NAMALWA (cell line): ENCODE data around the gene ARHGEF5.
"Not testable (repeated sequence)": the region's sequence is repeated elsewhere in the genome, so short reads cannot be mapped to it uniquely, and the experiment has no call there.

Experiments used
- DNase-seq: peaks from one replicate; pipeline ENCODE4 v3.0.0-alpha.2; 2015; ENCODE audit warnings: low spot score

The ARHGEF5 gene

DNA sequence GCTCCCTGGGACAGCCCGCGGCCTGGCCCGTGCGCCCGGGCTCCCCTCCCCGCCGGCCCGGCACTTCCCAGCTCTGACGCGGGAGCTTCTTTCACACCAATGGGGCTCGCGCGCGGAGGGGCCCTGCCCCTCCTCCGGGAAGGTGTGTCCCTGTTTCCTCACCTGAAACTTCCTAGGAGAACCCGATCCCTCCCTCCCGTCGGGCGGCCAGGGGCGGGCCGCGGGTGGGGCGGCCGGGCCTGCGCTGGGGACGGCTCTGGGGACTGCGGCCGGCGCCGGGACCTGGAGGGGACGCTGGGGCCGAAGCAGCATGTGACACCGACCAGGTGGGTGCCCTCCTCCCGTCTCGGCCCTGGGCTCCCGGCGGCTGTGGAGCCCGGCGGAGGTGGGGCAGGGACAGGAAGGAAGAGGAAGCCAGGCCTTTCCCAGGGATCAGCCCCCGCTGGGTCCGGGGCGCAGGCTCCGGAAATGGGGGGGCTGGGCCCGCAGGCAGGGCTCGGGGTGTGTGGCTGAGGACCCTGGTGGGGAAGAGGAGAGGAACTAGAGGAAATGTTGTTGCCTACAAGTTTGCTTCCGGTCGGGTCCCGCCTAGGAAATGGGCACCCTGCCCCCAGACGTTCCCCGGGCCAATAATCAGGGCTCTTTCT lies at the start of gene ARHGEF5:
TSS of gene ARHGEF5 (plus strand) at position 227 of the 647 bp plus-strand sequence. CDS start 7,268 bp downstream, outside the sequence.
- DNase-seq, result not testable (repeated sequence)

DNA sequence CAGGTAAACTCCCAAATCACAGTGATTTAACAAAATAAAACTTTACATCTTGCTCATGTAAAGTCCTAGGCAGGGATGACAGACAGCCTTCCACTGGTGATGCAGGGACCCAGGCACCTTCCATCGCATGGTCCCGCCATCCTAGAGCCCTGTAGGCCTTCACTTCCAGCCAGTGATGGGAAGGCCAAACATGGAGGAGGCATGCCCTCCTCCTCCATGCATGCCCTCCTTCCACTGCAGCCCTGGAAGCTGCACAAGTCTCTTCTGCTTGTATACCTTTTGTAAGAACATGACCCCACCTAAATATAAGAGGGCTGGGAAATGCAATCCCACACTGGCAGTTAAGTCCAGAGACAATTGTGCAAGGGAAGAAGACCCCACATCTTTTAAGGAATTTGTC lies 45.5 kb upstream of the ARHGEF5 start:
- not testable (repeated sequence) for DNase-seq

DNA sequence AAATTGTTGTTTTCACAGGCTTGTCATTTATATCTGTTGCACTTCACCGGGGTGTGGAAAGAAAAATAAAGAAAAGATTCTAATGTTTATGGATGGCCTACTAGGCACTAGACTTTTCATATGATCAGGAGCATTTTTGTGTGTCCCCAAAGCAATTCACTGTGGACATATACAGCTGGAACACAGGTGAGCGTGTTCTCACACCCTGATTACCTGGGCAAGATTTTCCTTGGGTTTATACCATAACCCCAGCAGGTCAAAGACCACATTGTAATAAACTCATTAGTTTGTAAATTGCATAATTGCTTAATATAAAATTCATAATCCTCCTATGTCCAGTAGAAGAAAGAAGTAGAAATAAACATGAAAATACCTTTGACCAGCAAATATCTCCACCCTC lies 44.0 kb upstream of the ARHGEF5 start:
- not testable (repeated sequence) for DNase-seq

DNA sequence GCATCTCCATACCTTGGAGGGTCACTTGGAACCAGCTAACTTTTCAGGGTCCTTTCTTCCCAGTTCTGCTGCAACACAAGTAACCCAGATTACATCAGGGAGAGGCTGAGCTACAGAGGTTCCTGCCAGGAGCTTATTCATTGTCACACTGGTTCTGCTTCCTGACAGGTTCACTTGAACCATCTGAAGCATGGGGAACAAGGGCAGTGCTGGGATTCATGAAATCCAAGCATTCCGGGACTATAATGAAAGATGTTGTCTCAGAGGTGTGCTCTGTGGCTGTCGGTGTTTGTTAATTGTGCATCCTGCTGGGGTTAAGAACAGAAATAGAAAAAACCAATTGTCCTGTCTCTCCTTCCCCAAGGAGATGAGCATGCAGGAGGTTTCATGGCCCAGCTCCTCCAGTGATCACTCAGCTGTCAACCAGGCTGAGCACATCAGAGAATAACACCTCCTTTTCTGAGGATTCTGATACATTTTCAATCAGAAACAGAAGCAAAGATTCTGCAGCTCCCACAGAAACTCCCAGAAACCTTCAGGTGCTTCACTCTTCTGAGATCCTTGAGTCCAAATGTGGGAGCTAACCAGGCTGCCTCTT lies 43.2 kb upstream of the ARHGEF5 start, which contains the start of gene OR2A1:
TSS of gene OR2A1 (plus strand) at position 548 of the 598 bp plus-strand sequence. CDS start 5,706 bp downstream, outside the sequence.
- DNase-seq, result not testable (repeated sequence)

DNA sequence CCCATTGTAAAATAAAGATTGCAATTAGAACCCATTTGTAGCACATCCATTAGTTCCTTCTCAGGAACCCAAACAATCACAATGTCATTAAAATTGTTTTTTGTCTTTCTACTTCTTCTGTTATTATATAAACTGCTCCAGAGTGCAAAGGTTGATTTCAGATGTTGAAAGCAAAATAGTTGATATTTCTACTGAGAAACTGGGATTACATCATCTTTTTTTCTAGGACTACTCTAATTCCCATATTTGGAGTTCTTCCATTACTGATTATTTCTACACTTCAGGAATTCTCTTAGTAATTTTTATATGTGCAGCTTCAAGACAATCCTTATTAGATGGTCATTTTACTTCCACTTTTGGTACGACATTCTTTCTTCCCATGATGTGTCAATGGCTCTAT lies 37.7 kb upstream of the ARHGEF5 start:
- DNase-seq, result not testable (repeated sequence)

DNA sequence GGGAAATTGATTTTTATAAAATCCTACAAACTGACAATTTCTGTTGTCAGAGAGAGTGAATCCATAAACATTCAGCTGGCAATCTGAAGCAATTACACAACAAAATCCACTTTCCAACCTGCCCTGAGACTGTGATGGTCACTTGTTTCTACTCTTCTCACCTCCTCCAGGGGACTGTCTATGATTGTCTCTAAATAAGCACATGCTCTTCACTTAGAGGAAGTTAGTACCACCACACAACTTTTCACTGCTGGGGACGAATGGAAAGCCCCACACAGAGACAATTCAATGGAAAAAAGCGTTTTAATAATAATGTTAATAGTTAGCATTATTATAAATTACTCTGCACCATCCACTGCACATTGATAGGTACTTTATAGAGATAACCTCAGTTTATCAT lies 35.7 kb upstream of the ARHGEF5 start:
- DNase-seq, result not testable (repeated sequence)

DNA sequence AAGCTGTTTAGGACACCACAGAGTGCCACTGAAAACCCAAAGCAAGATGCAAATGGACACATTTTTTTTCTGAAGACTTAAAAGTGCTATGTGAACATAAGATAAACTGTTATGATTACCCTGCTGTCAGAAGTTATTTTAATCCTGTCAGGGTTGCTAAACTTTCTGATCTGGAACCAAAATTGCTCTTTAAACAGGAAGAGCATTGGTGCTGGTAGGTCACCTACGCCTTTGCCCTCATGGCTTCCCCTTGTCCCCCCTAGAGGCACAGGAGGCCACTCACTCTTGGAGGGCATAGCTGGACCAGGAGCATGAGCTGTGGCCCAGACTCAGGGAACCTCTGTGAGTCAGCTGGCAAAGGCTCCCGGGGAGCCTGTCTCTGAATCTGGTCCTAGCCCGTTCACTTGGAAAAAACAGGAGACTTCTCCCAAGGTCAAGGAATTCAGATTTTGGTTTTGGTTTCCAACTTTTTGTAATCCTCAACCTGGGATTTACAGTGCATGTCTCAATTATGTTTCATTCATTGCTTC lies 33.5 kb upstream of the ARHGEF5 start:
- DNase-seq, result not testable (repeated sequence)

DNA sequence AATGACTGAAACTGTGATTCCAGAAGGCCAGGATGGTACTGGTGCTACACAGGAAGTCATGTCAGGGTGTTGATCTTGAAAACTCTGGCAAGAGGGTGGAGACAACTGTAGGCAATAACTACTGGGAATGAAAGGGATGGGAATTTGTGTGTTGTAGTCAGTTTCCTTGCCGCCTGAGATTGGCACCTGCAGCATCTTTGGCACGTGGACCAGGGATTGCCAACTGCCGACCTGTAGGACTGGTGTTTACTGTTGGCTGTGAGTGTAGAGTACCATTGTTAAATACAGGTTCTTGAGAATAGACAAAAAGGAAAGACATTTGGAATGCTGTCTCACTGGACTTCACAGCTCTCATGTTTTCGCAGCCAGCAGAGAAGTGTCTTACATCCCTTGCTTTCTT lies 31.8 kb upstream of the ARHGEF5 start:
- DNase-seq, result not testable (repeated sequence)

DNA sequence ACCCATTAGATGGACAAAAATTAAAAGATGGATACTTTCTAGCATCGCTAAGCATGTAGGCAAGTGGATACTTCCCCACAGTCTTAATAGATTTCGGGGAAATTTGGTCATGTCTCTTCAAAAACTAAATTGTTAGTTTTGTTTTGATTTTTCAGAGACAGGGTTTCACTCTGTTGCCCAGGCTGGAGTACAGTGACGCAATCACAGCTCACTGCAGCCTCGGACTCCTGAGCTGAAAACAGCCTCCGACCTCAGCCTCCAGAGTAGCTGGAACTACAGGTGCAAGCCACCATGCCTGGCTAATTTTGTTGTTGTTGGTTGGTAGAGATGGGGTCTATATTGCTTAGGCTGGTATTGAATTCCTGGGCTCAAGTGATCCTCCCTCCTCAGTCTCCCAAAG lies 29.3 kb upstream of the ARHGEF5 start:
- DNase-seq, result not testable (repeated sequence)

DNA sequence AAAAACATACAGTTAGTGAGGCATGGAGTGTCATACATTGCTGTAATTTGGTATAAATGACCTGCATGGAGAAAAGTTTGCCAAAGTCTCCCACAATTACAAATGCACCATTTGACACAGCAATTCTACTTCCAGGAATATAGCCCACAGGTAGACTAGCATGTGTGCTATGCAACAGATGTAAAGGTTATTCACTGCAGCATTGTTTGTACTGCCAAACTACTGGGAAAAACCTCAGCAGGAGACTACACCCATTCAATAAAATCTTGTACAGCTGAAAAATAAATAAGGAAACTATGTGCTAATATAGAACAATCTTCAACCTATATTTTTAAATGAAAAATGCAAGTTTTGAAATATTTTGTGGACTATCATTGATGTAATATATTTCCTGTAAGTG lies 25.2 kb upstream of the ARHGEF5 start:
- not testable (repeated sequence) for DNase-seq

DNA sequence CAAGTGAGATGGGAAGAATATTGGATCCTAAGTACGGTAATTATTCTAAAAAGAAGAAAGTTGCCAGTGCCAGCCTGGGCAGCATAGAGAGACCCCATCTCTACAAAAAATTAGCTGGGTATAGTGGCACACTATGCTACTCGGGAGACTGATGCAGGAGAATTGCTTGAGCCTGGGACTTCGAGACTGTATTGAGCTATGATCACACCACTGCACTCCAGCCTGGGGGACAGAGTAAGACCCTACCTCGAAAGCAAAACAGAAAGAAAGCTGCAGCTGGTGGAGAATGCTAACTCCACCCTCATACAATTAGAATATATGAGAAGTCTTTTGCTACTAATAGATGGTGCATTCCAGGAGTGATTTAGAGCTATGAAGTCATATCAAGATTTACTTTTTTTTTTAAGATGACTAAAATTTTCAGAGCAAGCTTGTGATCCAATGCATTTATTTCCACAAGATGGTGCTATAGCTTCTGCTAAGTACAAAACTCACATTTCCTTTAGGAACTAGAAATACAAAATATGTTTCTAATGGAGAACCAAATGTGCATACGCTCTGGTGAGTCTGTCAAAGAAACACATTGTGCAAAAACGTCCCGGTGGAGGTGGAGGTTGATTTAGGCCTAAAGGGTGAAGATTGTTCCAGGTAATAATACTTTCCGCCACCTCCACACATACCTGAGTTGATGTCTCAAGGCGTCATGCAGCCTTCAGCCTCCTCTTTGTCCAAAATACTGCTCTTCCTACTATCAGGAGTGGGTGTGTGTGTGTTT lies 23.8 kb upstream of the ARHGEF5 start:
- DNase-seq, result not testable (repeated sequence)

DNA sequence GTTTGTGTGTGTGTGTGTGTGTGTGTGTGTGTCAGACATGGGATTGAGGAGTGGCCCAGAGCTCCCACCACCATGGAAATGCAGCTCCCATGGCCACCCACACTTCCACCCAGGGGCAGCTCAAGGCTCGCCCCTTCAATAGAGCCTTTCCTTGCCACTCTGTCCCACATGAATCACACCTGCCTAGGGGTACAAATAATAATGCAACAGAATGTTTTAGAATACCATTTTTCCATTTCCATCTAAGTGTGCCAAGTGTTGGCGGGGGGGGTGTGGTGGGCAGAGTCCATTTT lies 23.3 kb upstream of the ARHGEF5 start:
- not testable (repeated sequence) for DNase-seq

DNA sequence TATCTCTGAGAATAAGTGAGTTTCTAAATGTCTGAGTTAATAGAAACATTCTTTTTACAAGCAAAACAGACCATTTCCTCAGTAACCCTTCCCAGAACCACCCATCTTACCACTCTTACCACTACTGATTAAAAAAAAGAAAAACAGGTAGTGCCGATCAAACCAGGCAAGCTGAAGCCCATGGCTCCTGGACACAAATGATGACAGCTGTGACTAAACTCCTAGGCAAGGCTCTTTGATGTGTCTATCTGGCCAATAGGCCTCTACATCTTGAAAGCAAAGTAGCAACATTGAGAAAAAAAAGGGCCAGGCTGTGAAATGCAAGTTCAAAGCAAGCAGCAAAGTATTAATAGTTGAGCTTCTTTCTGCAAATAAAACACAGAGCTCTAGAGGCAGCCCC lies 6.6 kb upstream of the ARHGEF5 start:
- DNase-seq, result not testable (repeated sequence)

DNA sequence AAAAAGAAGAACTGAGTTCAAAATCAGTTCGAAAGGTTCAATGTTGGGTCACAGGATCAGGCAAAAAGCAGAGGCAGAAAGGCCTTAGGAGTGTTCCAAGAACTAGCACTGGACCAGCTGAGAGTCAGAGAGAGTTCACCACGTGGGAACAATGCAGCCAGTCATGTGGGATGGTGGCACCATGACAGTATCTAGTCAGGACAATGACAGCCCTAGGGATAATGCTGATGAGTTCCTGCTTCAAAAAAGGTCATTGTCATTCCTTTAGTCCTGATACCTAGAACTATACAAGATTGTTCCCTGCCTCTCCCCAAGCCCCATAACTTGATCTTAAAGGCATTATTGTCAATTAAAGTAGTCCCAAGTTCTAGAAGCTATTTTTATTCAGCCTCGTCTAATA lies 3.5 kb upstream of the ARHGEF5 start:
- not testable (repeated sequence) for DNase-seq

DNA sequence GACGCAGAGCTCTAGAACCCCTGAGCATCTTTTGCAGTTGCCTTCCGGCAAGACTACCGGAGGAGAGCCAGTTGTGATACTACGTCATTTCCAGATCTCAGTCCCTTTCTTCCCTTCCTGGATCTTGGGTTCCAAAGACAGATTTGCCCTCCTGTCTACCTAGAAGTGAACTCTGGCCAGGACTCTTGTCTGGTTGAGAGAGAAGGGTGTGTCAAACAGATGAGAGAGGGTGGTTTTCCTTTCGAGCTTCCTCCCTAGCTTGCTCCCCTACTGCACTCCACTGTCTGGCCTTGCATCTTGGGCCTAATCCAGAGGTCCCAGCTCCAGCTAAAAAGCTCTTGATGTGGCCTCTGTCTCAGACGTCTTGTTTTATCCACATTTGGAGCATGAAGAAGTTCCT lies 983 bp downstream of the ARHGEF5 start:
- DNase-seq, result not testable (repeated sequence)

DNA sequence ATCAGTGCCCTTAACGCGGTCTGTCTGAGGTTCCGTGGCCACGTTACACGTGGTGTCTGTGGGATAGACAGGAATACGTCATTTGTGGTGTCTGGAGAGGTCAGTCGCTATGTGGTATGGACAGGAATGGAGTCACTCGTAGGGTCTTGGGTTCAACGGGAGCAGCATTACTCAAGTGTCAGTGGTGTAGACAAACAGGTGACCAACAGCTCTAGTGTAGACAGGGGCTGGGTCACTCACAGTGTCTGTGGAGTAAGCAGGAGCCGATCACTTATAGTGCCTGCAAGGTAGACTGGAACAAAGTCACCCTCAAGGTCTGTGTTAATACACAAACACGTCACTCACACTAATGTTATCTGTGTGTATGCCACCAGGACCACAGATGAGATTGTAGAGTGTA lies 1.7 kb downstream of the ARHGEF5 start:
- not testable (repeated sequence) for DNase-seq

DNA sequence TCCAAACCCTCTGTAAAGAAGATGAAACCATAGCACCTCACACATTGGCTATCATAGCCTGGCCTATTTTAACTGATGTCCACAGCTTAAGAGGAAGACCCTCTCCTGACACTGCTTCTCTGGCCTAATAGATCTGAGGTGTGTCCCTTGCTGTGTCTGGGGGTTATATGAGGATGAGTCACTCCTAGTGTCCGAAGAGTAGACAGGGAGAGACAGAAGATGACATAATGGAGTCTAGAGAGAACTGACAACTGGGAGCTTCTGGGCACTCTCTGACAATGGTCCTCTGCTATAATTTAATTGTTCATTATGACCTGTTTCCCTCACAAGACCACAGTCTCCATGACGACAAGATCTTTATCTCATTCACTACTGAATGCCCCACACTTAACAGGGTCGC lies 6.9 kb downstream of the ARHGEF5 start:
- not testable (repeated sequence) for DNase-seq

DNA sequence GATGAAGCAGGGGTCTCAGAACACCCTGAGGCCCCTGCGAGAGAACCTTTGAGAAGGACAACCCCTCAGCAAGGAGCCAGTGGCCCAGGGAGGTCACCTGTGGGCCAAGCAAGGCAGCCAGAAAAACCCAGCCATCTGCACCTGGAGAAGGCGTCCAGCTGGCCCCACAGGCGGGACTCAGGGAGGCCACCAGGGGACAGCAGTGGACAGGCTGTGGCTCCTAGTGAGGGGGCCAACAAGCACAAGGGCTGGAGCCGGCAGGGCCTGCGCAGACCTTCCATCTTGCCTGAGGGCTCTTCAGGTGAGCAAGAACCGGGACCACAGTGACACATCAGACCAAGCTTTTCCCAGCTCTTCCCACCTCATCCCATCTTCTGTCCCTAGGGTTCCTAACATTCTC lies 10.3 kb downstream of the ARHGEF5 start:
- not testable (repeated sequence) for DNase-seq

DNA sequence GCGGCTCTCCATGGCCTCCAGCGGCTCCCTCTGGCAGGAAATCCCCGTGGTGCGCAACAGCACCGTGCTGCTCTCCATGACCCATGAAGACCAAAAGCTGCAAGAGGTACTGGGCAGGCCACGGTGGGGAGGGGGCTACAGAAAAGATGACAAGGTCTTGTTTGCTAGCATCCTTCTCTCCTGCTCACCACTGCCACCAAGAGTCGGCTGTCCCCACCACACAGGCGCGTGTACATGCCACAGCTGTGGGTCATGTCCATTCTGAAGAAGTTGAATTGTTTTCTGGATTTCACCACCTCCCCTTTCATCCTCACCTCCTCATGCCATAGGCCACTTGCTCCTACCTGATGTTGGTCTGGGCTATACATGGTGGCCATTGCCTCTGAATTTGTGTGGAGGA lies 12.0 kb downstream of the ARHGEF5 start:
- DNase-seq, result not testable (repeated sequence)

DNA sequence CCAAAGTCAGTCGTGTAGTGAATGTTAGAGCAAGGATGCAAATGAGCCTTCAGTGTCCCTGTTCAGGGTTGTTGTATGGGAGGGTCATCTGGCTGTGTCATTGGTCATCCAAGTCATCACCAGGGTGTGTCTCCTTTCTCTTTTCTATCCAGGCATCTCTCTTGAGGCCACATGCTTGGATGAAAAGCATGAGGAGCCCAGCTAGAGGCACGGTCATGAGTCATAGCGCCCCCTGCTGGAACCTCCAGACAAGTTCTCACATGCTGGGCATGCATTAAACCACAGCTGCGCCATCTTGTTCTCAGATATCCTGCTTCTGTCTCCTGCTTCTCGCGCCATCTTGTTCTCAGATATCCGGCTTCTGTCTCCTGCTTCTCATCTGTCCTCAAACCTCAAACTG lies 14.0 kb downstream of the ARHGEF5 start:
- DNase-seq, result not testable (repeated sequence)

DNA sequence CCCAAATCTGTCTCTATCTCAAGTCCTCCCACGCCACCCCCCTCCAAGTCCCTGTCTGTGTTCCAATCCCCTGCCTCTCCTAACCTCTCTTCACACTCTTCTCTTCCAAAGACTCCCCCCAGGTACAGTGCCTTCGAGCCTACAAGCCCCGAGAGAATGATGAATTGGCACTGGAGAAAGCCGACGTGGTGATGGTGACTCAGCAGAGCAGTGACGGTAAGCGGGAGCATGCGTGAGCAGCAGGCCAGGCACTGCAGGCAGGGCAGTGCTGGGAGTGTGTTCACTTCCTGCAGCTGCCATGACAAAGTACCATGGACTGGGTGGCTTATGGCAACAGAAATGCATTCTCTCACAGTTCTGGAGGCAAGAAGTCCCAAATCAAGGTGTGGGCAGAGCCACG lies 23.4 kb downstream of the ARHGEF5 start:
- no peak for DNase-seq

DNA sequence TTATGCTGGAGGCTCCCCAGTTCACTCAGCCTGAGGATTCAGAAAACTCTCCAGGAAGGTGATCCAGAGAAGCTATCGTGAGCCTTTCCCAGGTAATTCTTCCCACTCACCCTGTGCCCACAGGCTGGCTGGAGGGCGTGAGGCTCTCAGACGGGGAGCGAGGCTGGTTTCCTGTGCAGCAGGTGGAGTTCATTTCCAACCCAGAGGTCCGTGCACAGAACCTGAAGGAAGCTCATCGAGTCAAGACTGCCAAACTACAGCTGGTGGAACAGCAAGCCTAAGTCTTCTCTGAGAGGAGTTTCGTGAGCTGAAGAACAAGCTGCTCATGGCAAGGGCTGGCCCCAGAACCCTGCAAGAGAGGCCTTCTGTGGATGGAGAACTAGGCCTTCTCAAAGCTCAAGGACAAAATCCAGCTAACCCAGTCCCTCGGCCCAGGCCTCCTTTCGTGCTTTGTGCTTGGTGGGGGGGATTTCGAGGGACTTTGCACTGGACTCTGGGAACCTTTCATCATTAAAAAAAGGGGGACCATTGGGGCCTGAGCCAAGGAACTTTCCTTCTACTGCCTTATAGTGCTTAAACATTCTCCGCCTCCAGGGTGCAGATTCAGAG lies 24.7 kb downstream of the ARHGEF5 start:
- no peak for DNase-seq
